Measurements from ENCODE around the gene RPL32. TPM values are rescaled to one million over a fixed set of nuclear protein-coding genes. Genes with fewer than 3 reads are reported as not detected.
A peak's percentile ranks its signal among the peaks of the same experiment; 100 is the strongest.
"Not testable (repeated sequence)": the region's sequence is repeated elsewhere in the genome, so short reads cannot be mapped to it uniquely, and the experiment has no call there.

RPL32 gene
- total RNA-seq, 1 donor from 2014 or later, result 1,191 TPM

GRCh38 chr3:12861611-12862010 lies 20.2 kb upstream of the RPL32 start:
- Histone ChIP-seq H3K4me3 (no peak overlapping the region), H3K4me1 (no peaks in the 10 kb centered on the region), H3K27me3 (no peaks in the 10 kb centered on the region), H3K9me3 (no peaks in the 10 kb centered on the region), H3K27ac (no peak overlapping the region), H3K36me3 (no peaks in the 10 kb centered on the region)
- DNase-seq (no peak), ATAC-seq (no peak)
- intact Hi-C loops (cut with DNase I), result no loop called here
- TF ChIP-seq CTCF (IDR thresholded peaks at IDR 0.05), result no peak

- H3K4me3 ChIP-seq, result no peak overlapping the region
- no peak for TF ChIP-seq CTCF (IDR thresholded peaks at IDR 0.05)
- peak; percentile 64 for ATAC-seq
- H3K27ac ChIP-seq, result peak overlapping the region; percentile 47
- intact Hi-C loops (cut with DNase I), result no loop called here
- H3K36me3 ChIP-seq, result no peaks in the 10 kb centered on the region
- H3K27me3 ChIP-seq, result no peaks in the 10 kb centered on the region
- no peaks in the 10 kb centered on the region for H3K4me1 ChIP-seq
- DNase-seq, result no peak
- no peaks in the 10 kb centered on the region for H3K9me3 ChIP-seq
Observed at GRCh38 chr3:12859840-12860239, 18.5 kb upstream of the RPL32 start.

GRCh38 chr3:12856626-12857025 lies 15.3 kb upstream of the RPL32 start:
- Histone ChIP-seq H3K27me3 (no peaks in the 10 kb centered on the region), H3K4me3 (no peak overlapping the region), H3K9me3 (no peaks in the 10 kb centered on the region), H3K36me3 (no peaks in the 10 kb centered on the region), H3K27ac (no peak overlapping the region), H3K4me1 (no peaks in the 10 kb centered on the region)
- intact Hi-C loops (cut with DNase I), result no loop called here
- peak; percentile 5 for ATAC-seq
- TF ChIP-seq CTCF (IDR thresholded peaks at IDR 0.05), result no peak
- DNase-seq, result no peak

- H3K36me3 ChIP-seq, result no peaks in the 10 kb centered on the region
- intact Hi-C loops (cut with DNase I), result no loop called here
- DNase-seq (no peak), ATAC-seq (no peak)
- no peaks in the 10 kb centered on the region for H3K27me3 ChIP-seq
- H3K4me1 ChIP-seq, result no peaks in the 10 kb centered on the region
- H3K9me3 ChIP-seq, result no peaks in the 10 kb centered on the region
- no peak for TF ChIP-seq CTCF (IDR thresholded peaks at IDR 0.05)
- no peak overlapping the region for H3K27ac ChIP-seq
- H3K4me3 ChIP-seq, result no peak overlapping the region
Observed at GRCh38 chr3:12854565-12854964, 13.2 kb upstream of the RPL32 start.

- ATAC-seq, result peak; percentile 50
- H3K9me3 ChIP-seq, result not testable (repeated sequence)
Observed at GRCh38 chr3:12853847-12854246, 12.5 kb upstream of the RPL32 start.

GRCh38 chr3:12852201-12852600 lies 10.8 kb upstream of the RPL32 start:
- intact Hi-C loops (cut with DNase I), result no loop called here
- H3K27ac ChIP-seq, result no peak overlapping the region
- no peaks in the 10 kb centered on the region for H3K27me3 ChIP-seq
- no peaks in the 10 kb centered on the region for H3K36me3 ChIP-seq
- TF ChIP-seq CTCF (IDR thresholded peaks at IDR 0.05), result no peak
- no peak overlapping the region for H3K4me3 ChIP-seq
- ATAC-seq (no peak), DNase-seq (no peak)
- H3K4me1 ChIP-seq, result no peaks in the 10 kb centered on the region
- H3K9me3 ChIP-seq, result no peaks in the 10 kb centered on the region

More at GRCh38 chr3:12853847-12854246, 12.5 kb upstream of the RPL32 start:
- H3K27ac ChIP-seq; intact Hi-C loops (cut with DNase I); H3K4me3 ChIP-seq; DNase-seq; H3K27me3 ChIP-seq; H3K36me3 ChIP-seq; H3K4me1 ChIP-seq: not testable (repeated sequence)

All from upper lobe of right lung (tissue), 1 donor.